Peyer's patch (tissue), 4 donors: ENCODE data around the gene SMC1B. TPM values are rescaled to one million over a fixed set of nuclear protein-coding genes. Genes with fewer than 3 reads are reported as not detected.

Experiments
- DNase-seq, 3 donors: peaks; one replicate each; pipeline ENCODE4 v3.0.0-alpha.2; 2017 to 2019
- H3K27ac ChIP-seq, 4 donors: fragments of 200-600 bp; sonication (generic); one replicate each; pipeline ENCODE4 v1.5.1; 2016 to 2019
- H3K27me3 ChIP-seq, 2 donors: fragments of 200-600 bp; sonication (generic); one replicate each; pipeline ENCODE4 v1.5.1; 2019
- H3K36me3 ChIP-seq, 3 donors: fragments of 200-600 bp; sonication (generic); one replicate each; pipeline ENCODE4 v1.5.1; 2016 to 2019
- H3K4me1 ChIP-seq, 4 donors: fragments of 200-600 bp; sonication (generic); one replicate each; pipeline ENCODE4 v1.5.1; 2016 to 2019
- H3K4me3 ChIP-seq, 4 donors: fragments of 200-600 bp; sonication (generic); 1 replicate in 3 of 4; 2 replicates in 1 of 4; pipeline ENCODE4 v1.5.1; 2016 to 2019; ENCODE audit warnings: mild to moderate bottlenecking in 1 of 4
- H3K9me3 ChIP-seq, 4 donors: fragments of 200-600 bp; sonication (generic); one replicate each; pipeline ENCODE4 v1.5.1; 2016 to 2019; ENCODE audit warnings: mild to moderate bottlenecking in 1 of 4
- POLR2A ChIP-seq, 2 donors: fragments of 450-650 bp; IDR thresholded peaks; one replicate each; pipeline ENCODE4 v1.5.1; 2017; ENCODE audit warnings: antibody characterized with exemption in 2 of 2, mild to moderate bottlenecking in 2 of 2, moderate library complexity in 2 of 2
- total RNA-seq, 4 donors: library from RNA; depleted of rRNA; stranded (reverse); fragments of >200 nt; gene quantifications; one replicate each; pipeline ENCODE4 v1.1.0, GENCODE V29; 2016
- TF ChIP-seq, protein P1 (sequence below), 6 experiments: fragments of 450-650 bp in 4 of 6; fragments of 200-600 bp in 2 of 6; sonication (generic) in 1 of 6; IDR thresholded peaks; one replicate each; pipeline ENCODE4 v1.5.1; 2017 to 2019; ENCODE audit warnings: antibody characterized with exemption in 6 of 6, mild to moderate bottlenecking in 3 of 6, moderate library complexity in 1 of 6

Gene SMC1B
- total RNA-seq, 4 donors from 2014 or later: not detected

DNA sequence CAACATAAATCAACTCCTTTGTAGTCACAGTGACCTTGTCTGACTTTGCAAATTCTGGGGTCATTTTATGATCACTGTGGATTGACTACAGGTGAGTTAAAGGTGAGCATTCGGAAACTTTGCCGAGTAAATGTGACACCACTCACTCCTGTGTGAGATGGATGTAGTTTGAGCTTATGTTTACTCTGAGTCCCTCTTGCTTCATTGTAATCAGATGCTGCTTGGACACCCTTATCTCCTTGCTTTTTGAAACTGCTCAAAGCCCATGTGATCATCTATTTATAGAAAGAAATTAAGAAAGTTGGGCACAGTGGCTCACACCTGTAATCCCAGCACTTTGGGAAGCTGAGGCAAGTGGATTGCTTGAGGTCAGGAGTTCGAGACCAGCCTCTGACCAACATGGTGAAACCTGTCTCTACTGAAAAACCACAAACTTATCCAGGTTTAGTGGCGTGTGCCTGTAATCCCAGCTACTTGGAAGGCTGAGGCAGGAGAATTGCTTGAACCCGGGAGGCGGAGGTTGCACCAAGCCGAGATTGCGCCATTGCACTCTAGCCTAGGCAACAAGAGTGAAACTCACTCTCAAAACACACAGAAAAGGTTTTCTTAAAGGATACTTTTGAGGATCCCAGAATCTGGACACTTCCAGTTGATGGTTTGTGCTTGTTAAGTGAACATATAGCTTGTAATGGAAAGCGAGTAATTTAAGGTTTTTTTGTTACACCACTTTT, 96.4 kb downstream of the SMC1B start:
- TF ChIP-seq, protein P1, sequence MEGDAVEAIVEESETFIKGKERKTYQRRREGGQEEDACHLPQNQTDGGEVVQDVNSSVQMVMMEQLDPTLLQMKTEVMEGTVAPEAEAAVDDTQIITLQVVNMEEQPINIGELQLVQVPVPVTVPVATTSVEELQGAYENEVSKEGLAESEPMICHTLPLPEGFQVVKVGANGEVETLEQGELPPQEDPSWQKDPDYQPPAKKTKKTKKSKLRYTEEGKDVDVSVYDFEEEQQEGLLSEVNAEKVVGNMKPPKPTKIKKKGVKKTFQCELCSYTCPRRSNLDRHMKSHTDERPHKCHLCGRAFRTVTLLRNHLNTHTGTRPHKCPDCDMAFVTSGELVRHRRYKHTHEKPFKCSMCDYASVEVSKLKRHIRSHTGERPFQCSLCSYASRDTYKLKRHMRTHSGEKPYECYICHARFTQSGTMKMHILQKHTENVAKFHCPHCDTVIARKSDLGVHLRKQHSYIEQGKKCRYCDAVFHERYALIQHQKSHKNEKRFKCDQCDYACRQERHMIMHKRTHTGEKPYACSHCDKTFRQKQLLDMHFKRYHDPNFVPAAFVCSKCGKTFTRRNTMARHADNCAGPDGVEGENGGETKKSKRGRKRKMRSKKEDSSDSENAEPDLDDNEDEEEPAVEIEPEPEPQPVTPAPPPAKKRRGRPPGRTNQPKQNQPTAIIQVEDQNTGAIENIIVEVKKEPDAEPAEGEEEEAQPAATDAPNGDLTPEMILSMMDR (IDR thresholded peaks at IDR 0.05): no peak
- TF ChIP-seq POLR2A (IDR thresholded peaks at IDR 0.05): no peak
- H3K4me1 ChIP-seq: peaks cover 0 to 35% (median 10%) of the 10 kb centered on the region in 4 donors
- no peak for DNase-seq
- H3K27ac ChIP-seq: peak overlapping the region; percentile 75 to 86 (median 77)
- H3K9me3 ChIP-seq: no peaks in the 10 kb centered on the region
- H3K36me3 ChIP-seq: peaks cover 0 to 5% (median 0%) of the 10 kb centered on the region in 3 donors
- no peak overlapping the region for H3K4me3 ChIP-seq
- no peaks in the 10 kb centered on the region for H3K27me3 ChIP-seq

DNA sequence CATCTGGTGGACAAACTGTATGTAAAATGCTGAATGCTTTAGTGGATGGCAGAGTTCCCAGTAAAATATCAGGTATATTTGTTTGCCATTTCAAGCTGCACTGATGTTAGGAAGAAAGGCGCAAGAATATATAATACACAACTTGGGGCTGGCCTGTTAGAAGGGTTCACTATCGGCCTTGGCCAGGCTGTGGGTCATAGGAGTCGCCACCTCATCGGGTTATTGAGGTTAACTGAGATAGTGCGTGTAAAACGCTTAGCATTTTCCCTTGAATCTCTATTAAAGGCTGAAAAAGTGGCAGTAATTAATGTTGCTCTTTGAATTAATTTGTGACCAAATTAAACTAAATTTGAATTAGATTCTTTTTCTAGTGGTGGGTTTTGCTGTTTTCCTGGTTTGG, 98.6 kb downstream of the SMC1B start:
- Histone ChIP-seq H3K4me3 (no peak overlapping the region), H3K27me3 (no peaks in the 10 kb centered on the region), H3K9me3 (no peaks in the 10 kb centered on the region), H3K36me3 (no peaks in the 10 kb centered on the region), H3K4me1 (peaks cover 0 to 40% (median 16%) of the 10 kb centered on the region in 4 donors), H3K27ac (no peak overlapping the region)
- TF ChIP-seq POLR2A (IDR thresholded peaks at IDR 0.05): no peak
- TF ChIP-seq, protein P1 (IDR thresholded peaks at IDR 0.05): no peak
- DNase-seq: no peak

DNA sequence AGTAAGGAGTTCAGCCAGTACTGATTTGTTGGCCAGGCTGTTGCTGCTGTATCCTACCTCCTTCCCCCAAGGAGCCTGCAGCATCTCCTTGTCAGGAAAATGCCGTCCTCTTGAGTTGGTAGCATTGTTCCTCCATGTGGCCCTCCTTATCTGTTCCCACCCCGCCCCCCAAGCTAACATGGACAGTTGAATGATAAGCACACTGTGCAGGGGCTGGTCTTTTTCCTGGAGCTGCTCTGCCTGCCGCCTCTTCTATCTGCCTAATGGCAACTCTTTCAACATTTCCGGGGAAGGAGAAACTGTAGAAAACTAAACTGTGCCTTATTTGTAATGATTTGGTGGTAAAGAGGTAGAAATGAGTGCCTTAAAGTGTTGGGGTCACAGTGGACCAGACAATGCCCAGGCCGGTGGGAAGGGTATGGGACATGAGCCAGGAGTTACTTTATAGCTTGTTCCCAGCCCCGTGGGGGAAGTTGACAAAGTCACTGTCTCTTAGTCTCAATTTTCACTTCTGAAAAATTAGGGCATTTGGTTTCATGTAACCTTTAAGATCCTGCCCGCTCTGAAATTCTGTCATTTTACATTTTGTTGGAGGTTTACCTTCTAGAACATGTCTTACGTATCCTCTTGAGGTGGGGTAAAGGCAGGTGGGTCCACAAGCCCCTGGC, 99.2 kb downstream of the SMC1B start:
- no peak for DNase-seq
- H3K27me3 ChIP-seq: no peaks in the 10 kb centered on the region
- H3K9me3 ChIP-seq: no peaks in the 10 kb centered on the region
- peaks cover 0 to 36% (median 13%) of the 10 kb centered on the region in 4 donors for H3K4me1 ChIP-seq
- H3K36me3 ChIP-seq: no peaks in the 10 kb centered on the region
- no peak overlapping the region for H3K4me3 ChIP-seq
- peak overlapping the region in 1 of 4 donors; percentile 28 for H3K27ac ChIP-seq
- TF ChIP-seq POLR2A (IDR thresholded peaks at IDR 0.05): no peak
- TF ChIP-seq, protein P1 (IDR thresholded peaks at IDR 0.05): no peak

DNA sequence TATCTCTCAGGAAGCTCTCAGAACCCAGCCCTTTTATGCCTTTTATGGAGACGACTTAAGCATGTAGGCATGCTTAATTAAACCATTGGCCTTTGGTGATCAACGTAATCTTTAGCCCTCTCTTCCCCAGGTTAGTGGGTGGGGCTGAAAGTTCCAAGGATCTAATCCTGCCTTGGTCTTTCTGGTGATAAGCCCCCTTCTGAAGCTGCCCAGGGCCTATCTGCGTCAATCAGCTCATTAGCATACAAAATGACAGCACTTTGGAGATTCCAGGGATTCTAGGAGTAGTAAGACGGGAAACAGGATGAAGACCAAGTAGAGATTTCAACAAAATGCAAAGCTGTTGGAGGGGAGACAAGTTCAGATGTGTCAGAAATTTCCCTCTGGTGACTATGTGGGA, 100.5 kb downstream of the SMC1B start:
- H3K27ac ChIP-seq: no peak overlapping the region
- no peaks in the 10 kb centered on the region for H3K9me3 ChIP-seq
- H3K4me1 ChIP-seq: peaks cover 0 to 39% (median 10%) of the 10 kb centered on the region in 4 donors
- no peak overlapping the region for H3K4me3 ChIP-seq
- TF ChIP-seq, protein P1 (IDR thresholded peaks at IDR 0.05): no peak
- TF ChIP-seq POLR2A (IDR thresholded peaks at IDR 0.05): no peak
- H3K36me3 ChIP-seq: no peaks in the 10 kb centered on the region
- no peaks in the 10 kb centered on the region for H3K27me3 ChIP-seq
- no peak for DNase-seq

DNA sequence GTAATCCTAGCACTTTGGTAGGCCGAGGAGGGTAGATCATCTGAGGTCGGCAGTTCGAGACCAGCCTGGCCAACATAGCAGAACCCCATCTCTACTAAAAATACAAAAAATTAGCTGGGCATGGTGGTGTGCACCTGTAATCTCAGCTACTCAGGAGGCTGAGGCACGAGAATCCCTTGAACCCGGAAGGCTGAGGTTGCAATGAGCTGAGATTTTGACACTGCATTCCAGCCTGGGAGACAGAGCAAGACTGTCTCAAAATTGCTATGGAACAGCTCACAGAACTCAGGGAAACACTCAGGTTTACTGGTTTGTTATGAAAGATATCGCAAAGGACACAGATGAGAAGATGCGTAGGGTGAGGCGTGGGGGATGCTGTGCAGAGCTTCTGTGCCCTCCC, 101.0 kb downstream of the SMC1B start:
- no peaks in the 10 kb centered on the region for H3K27me3 ChIP-seq
- H3K36me3 ChIP-seq: no peaks in the 10 kb centered on the region
- peaks cover 0 to 35% (median 8%) of the 10 kb centered on the region in 4 donors for H3K4me1 ChIP-seq
- DNase-seq: no peak
- H3K4me3 ChIP-seq: no peak overlapping the region
- H3K27ac ChIP-seq: no peak overlapping the region
- H3K9me3 ChIP-seq: no peaks in the 10 kb centered on the region
- TF ChIP-seq, protein P1 (IDR thresholded peaks at IDR 0.05): no peak
- TF ChIP-seq POLR2A (IDR thresholded peaks at IDR 0.05): no peak
